Progenitor cell of endocrine pancreas (in vitro differentiated cells): ENCODE data around the gene SLC25A22. TPM values are rescaled to one million over a fixed set of nuclear protein-coding genes. Genes with fewer than 3 reads are reported as not detected.

Experiments used
- DNase-seq: peaks from one replicate; pipeline ENCODE4 v3.0.0; 2021; ENCODE audit warnings: low spot score; ENCODE audit not compliant: unreplicated experiment
- H3K27ac Mint-ChIP-seq: 2 replicates; pipeline ENCODE4 v1.8.0; 2021; ENCODE audit warnings: mild to moderate bottlenecking, moderate library complexity, mixed read lengths
- H3K27me3 Mint-ChIP-seq: 2 replicates; pipeline ENCODE4 v1.8.0; 2021; ENCODE audit warnings: mixed read lengths
- H3K36me3 Mint-ChIP-seq: 2 replicates; pipeline ENCODE4 v1.8.0; 2022; ENCODE audit warnings: mixed read lengths; ENCODE audit not compliant: insufficient read depth
- H3K4me1 Mint-ChIP-seq: 2 replicates; pipeline ENCODE4 v1.8.0; 2021; ENCODE audit warnings: low read depth, mixed read lengths
- H3K4me3 Mint-ChIP-seq: 2 replicates; pipeline ENCODE4 v1.8.0; 2021; ENCODE audit warnings: low read depth, mild to moderate bottlenecking, moderate library complexity, mixed read lengths
- H3K9me3 Mint-ChIP-seq: 2 replicates; pipeline ENCODE4 v1.8.0; 2021; ENCODE audit warnings: low read depth, mixed read lengths
- total RNA-seq: library from RNA; stranded (reverse); gene quantifications from 2 replicates; pipeline ENCODE4 v1.2.1, GENCODE V29; 2021
- TF ChIP-seq, protein P1 (sequence below): fragments of 200-600 bp; sonication (generic); IDR thresholded peaks from one replicate; pipeline ENCODE4 v1.5.0; 2021; ENCODE audit warnings: antibody characterized with exemption, mild to moderate bottlenecking; ENCODE audit not compliant: unreplicated experiment

Gene SLC25A22
- total RNA-seq, 1 donor from 2014 or later: 40.5 TPM

GRCh38 chr11:746289-747157 is 51.6 kb downstream of the SLC25A22 start:
- H3K9me3 Mint-ChIP-seq: no peaks in the 10 kb centered on the region
- H3K4me3 Mint-ChIP-seq: peak overlapping the region; percentile 80
- peaks cover 5% of the 10 kb centered on the region for H3K27me3 Mint-ChIP-seq
- DNase-seq: no peak
- TF ChIP-seq, protein P1, sequence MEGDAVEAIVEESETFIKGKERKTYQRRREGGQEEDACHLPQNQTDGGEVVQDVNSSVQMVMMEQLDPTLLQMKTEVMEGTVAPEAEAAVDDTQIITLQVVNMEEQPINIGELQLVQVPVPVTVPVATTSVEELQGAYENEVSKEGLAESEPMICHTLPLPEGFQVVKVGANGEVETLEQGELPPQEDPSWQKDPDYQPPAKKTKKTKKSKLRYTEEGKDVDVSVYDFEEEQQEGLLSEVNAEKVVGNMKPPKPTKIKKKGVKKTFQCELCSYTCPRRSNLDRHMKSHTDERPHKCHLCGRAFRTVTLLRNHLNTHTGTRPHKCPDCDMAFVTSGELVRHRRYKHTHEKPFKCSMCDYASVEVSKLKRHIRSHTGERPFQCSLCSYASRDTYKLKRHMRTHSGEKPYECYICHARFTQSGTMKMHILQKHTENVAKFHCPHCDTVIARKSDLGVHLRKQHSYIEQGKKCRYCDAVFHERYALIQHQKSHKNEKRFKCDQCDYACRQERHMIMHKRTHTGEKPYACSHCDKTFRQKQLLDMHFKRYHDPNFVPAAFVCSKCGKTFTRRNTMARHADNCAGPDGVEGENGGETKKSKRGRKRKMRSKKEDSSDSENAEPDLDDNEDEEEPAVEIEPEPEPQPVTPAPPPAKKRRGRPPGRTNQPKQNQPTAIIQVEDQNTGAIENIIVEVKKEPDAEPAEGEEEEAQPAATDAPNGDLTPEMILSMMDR: no peak
- peaks cover 11% of the 10 kb centered on the region for H3K4me1 Mint-ChIP-seq
- H3K36me3 Mint-ChIP-seq: no peaks in the 10 kb centered on the region
- H3K27ac Mint-ChIP-seq: peak overlapping the region; percentile 42

- H3K27ac Mint-ChIP-seq: no peak overlapping the region
- no peaks in the 10 kb centered on the region for H3K9me3 Mint-ChIP-seq
- DNase-seq: no peak
- peaks cover 5% of the 10 kb centered on the region for H3K27me3 Mint-ChIP-seq
- H3K36me3 Mint-ChIP-seq: no peaks in the 10 kb centered on the region
- TF ChIP-seq, protein P1: no peak
- H3K4me1 Mint-ChIP-seq: peaks cover 11% of the 10 kb centered on the region
- H3K4me3 Mint-ChIP-seq: no peak overlapping the region
Observed at GRCh38 chr11:745428-745827, 52.7 kb downstream of the SLC25A22 start.

GRCh38 chr11:742571-743201 is 55.4 kb downstream of the SLC25A22 start:
- no peak overlapping the region for H3K27ac Mint-ChIP-seq
- H3K4me3 Mint-ChIP-seq: no peak overlapping the region

DNA sequence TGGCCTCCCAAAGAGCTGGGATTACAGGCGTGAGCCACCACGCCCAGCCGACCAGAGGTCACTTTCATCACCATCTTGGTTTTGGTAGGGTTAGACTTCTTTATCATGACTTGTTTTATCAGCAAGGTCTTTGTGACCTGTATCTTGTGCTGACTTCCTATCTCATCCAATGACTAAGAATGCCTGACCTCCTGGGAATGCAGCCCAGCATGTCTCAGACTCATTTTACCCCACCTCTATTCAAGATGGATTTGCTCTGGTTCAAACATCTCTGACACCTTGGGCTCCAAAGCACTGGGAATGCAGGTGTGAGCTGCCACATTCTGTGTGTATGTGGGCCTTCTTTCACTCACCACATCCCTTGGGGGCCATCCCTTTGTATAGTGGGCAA is 55.9 kb downstream of the SLC25A22 start:
- Mint-ChIP-seq H3K27me3 (peaks cover 9% of the 10 kb centered on the region), H3K9me3 (no peaks in the 10 kb centered on the region), H3K27ac (no peak overlapping the region), H3K36me3 (no peaks in the 10 kb centered on the region), H3K4me3 (no peak overlapping the region), H3K4me1 (peaks cover 7% of the 10 kb centered on the region)
- no peak for DNase-seq
- TF ChIP-seq, protein P1: no peak

More at GRCh38 chr11:742571-743201, 55.4 kb downstream of the SLC25A22 start:
- Mint-ChIP-seq H3K27me3 (peaks cover 9% of the 10 kb centered on the region), H3K9me3 (no peaks in the 10 kb centered on the region), H3K36me3 (no peaks in the 10 kb centered on the region), H3K4me1 (peaks cover 4% of the 10 kb centered on the region)
- TF ChIP-seq, protein P1: no peak
- DNase-seq: no peak

Other genes starting within 250 kb of the SLC25A22 start
- 15.6 and 19.3 TPM in 2 replicates for gene LMNTD2, start 237.5 kb downstream of the SLC25A22 start, total RNA-seq
- gene RASSF7, start 237.3 kb downstream of the SLC25A22 start, total RNA-seq: 38.2 and 40.8 TPM in 2 replicates
- 44.4 and 44.9 TPM in 2 replicates for gene PHRF1, start 221.8 kb downstream of the SLC25A22 start, total RNA-seq
- gene IRF7, start 182.3 kb downstream of the SLC25A22 start, total RNA-seq: 8.7 and 12.6 TPM in 2 replicates
- 0.24 and 0.98 TPM in 2 replicates for gene CDHR5, start 173.3 kb downstream of the SLC25A22 start, total RNA-seq
- gene SCT, start 171.1 kb downstream of the SLC25A22 start, total RNA-seq: 2.9 and 3.8 TPM in 2 replicates
- 1.1 and 2.7 TPM in 2 replicates for gene DRD4, start 161.0 kb downstream of the SLC25A22 start, total RNA-seq
- gene DEAF1, start 103.1 kb downstream of the SLC25A22 start, total RNA-seq: 49.2 and 57.0 TPM in 2 replicates
- gene TMEM80, start 102.5 kb downstream of the SLC25A22 start, total RNA-seq: 29.4 and 32.6 TPM in 2 replicates
- gene EPS8L2, start 92.0 kb downstream of the SLC25A22 start, total RNA-seq: 100.0 and 111 TPM in 2 replicates
- gene TALDO1, start 50.8 kb downstream of the SLC25A22 start, total RNA-seq: 112 and 120 TPM in 2 replicates
- 74.1 and 75.4 TPM in 2 replicates for gene GATD1, start 20.8 kb downstream of the SLC25A22 start, total RNA-seq
- gene CEND1, start 8.2 kb downstream of the SLC25A22 start, total RNA-seq: not detected in 2 replicates
- 33.3 and 35.0 TPM in 2 replicates for gene PIDD1, start 7.0 kb upstream of the SLC25A22 start, total RNA-seq
- gene RPLP2, start 11.7 kb upstream of the SLC25A22 start, total RNA-seq: 1,463 and 1,530 TPM in 2 replicates
- 47.3 and 51.1 TPM in 2 replicates for gene PNPLA2, start 20.6 kb upstream of the SLC25A22 start, total RNA-seq
- gene CRACR2B, start 29.6 kb upstream of the SLC25A22 start, total RNA-seq: 50.9 and 52.9 TPM in 2 replicates
- 154 and 160 TPM in 2 replicates for gene CD151, start 34.7 kb upstream of the SLC25A22 start, total RNA-seq
- 89.6 and 97.9 TPM in 2 replicates for gene POLR2L, start 44.2 kb upstream of the SLC25A22 start, total RNA-seq
- gene TSPAN4, start 44.6 kb upstream of the SLC25A22 start, total RNA-seq: 24.9 and 27.7 TPM in 2 replicates
- 79.1 and 87.0 TPM in 2 replicates for gene CHID1, start 112.5 kb upstream of the SLC25A22 start, total RNA-seq
- gene AP2A2, start 127.6 kb upstream of the SLC25A22 start, total RNA-seq: 86.6 and 88.8 TPM in 2 replicates
- 1.6 and 1.9 TPM in 2 replicates for gene MUC6, start 238.4 kb upstream of the SLC25A22 start, total RNA-seq